Daoy (cell line): ENCODE measurements around the gene TMTC4. TPM values are rescaled to one million over a fixed set of nuclear protein-coding genes. Genes with fewer than 3 reads are reported as not detected.
"Not testable (repeated sequence)": the region's sequence is repeated elsewhere in the genome, so short reads cannot be mapped to it uniquely, and the experiment has no call there.

ENCODE experiments used
- DNase-seq: peaks from one replicate; pipeline ENCODE4 v3.0.0-alpha.2; 2015; ENCODE audit warnings: low read depth
- total RNA-seq: library from RNA; depleted of rRNA; stranded (reverse); fragments of >200 nt; shearing (Covaris generic); gene quantifications from 2 replicates; pipeline ENCODE4 v1.2.3, GENCODE V29; 2014; rRNA removed

Gene TMTC4
- total RNA-seq, 1 experiment from 2014 or later, result 4.3 TPM

GRCh38 chr13:100588331-100589177 is 86.0 kb downstream of the TMTC4 start, which contains the start of gene GGACT:
Gene GGACT, minus strand, starts transcription at chr13:100588789. Its CDS starts 56,198 bp downstream, at chr13:100532591.
- DNase-seq, result peak; percentile 75

- DNase-seq, result no peak
These were observed 89.7 kb downstream of the TMTC4 start for GRCh38 chr13:100584896-100585295.

- DNase-seq, result no peak
These were observed 93.1 kb downstream of the TMTC4 start for GRCh38 chr13:100581504-100581903.

- no peak for DNase-seq
These were observed 93.6 kb downstream of the TMTC4 start for GRCh38 chr13:100581030-100581429.

- no peak for DNase-seq
These were observed 94.5 kb downstream of the TMTC4 start for GRCh38 chr13:100580045-100580444.

GRCh38 chr13:100577239-100577638 is 97.4 kb downstream of the TMTC4 start:
- not testable (repeated sequence) for DNase-seq

- DNase-seq, result peak; percentile 54
These were observed 101.5 kb downstream of the TMTC4 start for GRCh38 chr13:100573121-100573520.

- peak; percentile 37 for DNase-seq
These were observed 108.1 kb downstream of the TMTC4 start for GRCh38 chr13:100566543-100566942.

GRCh38 chr13:100565286-100565685 is 109.3 kb downstream of the TMTC4 start:
- no peak for DNase-seq

GRCh38 chr13:100564444-100565223 is 110.0 kb downstream of the TMTC4 start:
- DNase-seq, result no peak

- DNase-seq, result no peak
These were observed 110.8 kb downstream of the TMTC4 start for GRCh38 chr13:100563779-100564178.

GRCh38 chr13:100561599-100562204 is 112.9 kb downstream of the TMTC4 start:
- DNase-seq, result no peak

- no peak for DNase-seq
These were observed 113.5 kb downstream of the TMTC4 start for GRCh38 chr13:100561158-100561499.

- DNase-seq, result no peak
These were observed 114.0 kb downstream of the TMTC4 start for GRCh38 chr13:100560498-100561157.

- no peak for DNase-seq
These were observed 114.7 kb downstream of the TMTC4 start for GRCh38 chr13:100559886-100560285.

Other genes with a start within 250 kb of the TMTC4 start
- gene GGACT, start 86.0 kb downstream of the TMTC4 start, total RNA-seq, result 1.2 and 1.4 TPM in 2 replicates